NCI-H2227 (cell line): ENCODE results near the gene RAD23A.
"Not testable (repeated sequence)": the region's sequence is repeated elsewhere in the genome, so short reads cannot be mapped to it uniquely, and the experiment has no call there.

Experiments
- DNase-seq: peaks from one replicate; lab custom pipeline; 2025; ENCODE audit not compliant: unreplicated experiment; lab: John Stamatoyannopoulos, UW

RAD23A gene

GRCh38 chr19:12945479-12946091, at the start of gene RAD23A:
Gene RAD23A (plus strand): TSS chr19:12945862. CDS start chr19:12945949, 87 bp downstream.
- peak; percentile 98 for DNase-seq

GRCh38 chr19:12896460-12896859, 49.2 kb upstream of the RAD23A start:
- no peak for DNase-seq

DNA sequence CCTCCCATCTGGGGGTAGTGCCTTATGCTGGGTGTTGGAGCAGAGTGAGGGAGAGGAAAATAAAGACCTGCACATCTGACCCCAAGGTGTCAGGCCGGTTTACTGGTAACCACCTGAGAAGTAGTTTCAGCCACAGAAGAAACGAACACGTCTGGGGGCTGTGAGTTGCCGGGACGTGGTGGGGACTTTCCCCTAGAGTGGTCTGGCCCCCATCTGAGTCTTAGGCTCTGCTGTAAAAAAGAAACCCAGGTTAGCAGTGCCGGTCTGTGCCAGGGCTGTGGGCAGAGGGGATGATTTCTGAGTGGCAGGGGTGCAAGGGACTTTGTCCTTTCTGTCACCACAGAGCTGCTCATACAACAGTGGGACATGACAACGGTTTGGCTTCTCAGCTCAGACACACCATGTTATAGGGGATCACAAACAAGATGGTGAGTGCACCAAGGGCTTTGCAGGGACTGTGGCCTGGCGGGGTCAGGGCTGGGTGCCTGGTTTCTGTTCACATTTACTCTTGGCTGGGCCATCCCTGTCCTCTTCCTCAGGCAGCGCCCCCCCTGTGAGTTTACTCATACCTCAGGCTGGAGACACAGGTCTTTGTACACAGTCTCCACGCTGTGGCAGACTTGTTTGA, 45.7 kb upstream of the RAD23A start:
- DNase-seq: no peak

DNA sequence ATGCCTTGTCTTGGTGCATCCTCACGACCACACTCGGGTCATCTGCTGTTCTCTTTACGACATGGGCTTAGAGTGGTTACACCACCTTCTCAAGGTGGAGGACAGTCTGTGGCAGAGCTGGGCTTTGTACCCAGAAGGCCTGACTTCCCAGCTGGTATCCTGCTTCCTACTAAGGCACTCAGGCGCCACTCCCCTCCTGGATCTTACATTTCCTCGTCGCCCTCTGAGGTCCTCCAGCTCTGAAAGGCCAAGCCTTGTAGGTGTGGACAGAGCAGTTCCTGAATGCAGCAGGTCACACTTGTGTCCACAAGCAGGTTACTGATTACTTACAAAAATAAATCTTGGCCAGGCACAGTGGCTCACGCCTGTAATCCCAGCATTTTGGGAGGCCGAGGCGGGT, 38.5 kb upstream of the RAD23A start:
- DNase-seq: no peak

- DNase-seq: peak; percentile 39
Measured at GRCh38 chr19:12912571-12912970, 33.1 kb upstream of the RAD23A start.

DNA sequence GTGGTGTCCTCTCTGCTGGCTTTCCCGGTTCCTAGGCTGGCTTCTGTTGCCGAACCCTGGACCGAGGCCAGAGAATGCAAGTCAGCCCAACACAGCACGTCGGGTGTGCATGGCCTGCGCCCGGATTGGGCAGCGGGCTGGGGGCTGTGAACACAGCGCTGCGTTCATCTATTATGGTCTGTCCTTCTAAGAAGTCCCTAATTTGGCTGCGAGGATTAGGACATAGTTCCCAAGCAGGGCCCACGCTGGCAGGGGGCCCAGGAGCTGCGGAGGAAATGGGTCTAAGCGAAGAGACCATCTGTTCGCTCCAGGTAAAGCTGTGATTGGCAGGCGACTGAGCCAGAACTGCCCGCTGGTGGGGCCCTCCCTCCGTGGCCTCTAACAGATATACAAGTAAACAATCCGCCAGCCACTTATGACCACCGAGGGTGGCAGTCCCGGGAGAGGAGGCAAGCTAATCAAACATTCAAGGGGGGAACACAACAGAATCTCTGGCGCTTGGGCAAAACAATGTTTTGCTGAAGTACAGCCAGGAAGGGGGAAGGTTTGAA, 32.6 kb upstream of the RAD23A start:
- peak; percentile 83 for DNase-seq

DNA sequence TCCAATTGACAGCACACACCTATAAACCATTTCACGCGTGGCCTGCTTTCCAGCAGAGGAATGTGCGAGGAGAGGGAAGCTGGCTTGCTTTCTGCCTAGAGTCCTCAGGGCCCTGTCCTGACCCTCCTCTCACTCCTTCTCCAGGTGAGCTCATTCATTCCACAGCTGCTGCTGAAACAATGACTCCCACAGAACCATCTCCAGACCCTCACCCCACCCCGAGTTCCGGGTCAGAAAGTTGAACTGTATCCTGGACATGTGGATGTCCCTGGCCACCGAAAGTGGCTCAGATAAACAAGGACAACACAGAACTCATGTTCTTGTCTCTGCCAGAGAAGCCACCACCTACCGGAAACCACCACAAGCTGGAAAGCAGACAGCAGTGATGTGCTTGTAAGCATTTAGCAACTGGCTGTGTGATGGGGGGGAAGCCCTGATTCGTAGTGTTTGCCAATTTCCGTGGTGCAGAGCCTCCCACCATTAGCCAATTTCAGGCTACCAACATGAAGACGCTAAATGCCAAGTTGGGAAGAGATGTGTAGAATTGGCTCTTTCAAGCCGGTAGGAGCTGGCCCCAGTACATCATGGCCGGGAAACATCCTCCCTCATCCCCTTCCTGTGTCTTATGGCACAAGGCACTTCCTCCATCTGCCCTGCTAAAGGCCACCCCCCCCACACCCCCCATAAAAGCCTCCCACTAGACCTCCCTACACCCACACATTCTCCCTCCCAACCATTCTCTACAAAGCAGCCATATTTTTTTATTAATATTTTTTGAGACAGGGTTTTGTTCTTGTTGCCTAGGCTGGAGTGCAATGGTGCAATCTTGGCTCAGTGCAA, 31.6 kb upstream of the RAD23A start:
- DNase-seq: no peak

DNA sequence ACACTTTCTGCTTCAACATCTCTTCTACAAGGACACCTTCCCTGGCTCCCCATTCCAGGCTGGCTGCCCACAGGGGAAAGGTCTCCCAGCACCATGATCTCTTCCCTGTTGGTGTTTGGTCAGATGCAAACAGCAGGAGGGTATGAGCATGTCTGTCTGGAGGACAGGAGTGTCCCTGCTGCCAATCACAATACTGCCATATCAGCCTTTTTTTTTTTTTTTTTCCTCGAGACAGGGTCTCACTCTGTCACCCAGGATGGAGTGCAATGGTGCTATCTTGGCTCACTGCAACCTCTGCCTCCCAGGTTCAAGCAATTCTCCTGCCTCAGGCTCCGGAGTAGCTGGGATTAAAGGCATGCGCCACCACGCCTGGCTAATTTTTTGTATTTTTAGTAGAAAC, 29.8 kb upstream of the RAD23A start:
- DNase-seq: not testable (repeated sequence)

- no peak for DNase-seq
Measured at GRCh38 chr19:12918253-12918652, 27.4 kb upstream of the RAD23A start.

- no peak for DNase-seq
Measured at GRCh38 chr19:12921047-12921446, 24.6 kb upstream of the RAD23A start.

DNA sequence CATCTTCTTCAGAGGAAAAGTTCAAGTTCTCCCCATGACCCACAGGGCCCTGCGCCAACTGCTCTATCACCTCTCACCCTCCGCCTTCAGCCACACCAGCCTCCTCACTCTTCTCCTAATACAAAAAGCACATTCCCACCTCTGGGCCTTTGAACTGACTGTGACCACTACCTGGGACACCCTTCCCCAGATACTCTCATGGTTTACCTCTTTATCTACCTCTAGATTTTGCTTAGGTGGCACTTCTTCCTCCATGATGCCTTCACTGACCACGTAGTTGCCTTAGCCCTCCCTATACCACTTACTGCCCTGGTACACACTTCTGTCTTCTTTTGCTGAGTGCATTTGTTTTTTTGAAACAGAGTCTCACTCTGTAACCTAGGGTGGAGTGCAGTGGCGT, 22.7 kb upstream of the RAD23A start:
- DNase-seq: no peak

DNA sequence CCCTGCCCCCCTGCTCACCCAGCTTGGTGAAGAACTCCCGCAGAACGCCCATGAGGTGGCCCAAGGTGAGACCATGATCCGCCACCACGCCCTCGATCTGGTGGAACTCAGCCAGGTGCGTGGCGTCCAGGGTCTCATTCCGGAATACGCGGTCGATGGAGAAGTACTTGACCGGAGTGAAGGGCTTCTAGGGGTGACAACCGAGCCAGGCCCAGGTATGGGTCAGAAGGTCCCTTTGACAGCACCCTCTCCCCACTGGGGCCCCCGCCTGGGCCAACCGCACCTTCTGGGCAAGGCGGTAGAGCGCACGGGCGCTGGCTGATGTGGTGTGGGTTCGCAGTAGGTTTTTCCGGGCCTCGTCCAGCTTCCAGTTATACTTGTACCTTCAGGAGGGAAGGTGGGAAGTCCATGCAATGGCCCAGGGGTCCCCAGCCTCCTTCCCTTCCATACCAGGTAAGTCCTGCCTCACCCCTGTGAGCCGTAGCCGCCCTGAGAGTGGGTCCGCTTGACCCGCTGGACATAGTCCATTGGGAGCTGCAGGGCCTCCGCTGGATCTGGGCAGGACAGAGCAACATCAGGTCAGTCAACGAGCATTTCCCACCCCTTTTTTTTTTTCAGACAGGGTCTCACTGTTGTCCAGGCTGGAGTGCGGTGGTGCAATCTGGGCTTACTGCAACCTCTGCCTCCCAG, 20.9 kb upstream of the RAD23A start:
- DNase-seq: no peak

DNA sequence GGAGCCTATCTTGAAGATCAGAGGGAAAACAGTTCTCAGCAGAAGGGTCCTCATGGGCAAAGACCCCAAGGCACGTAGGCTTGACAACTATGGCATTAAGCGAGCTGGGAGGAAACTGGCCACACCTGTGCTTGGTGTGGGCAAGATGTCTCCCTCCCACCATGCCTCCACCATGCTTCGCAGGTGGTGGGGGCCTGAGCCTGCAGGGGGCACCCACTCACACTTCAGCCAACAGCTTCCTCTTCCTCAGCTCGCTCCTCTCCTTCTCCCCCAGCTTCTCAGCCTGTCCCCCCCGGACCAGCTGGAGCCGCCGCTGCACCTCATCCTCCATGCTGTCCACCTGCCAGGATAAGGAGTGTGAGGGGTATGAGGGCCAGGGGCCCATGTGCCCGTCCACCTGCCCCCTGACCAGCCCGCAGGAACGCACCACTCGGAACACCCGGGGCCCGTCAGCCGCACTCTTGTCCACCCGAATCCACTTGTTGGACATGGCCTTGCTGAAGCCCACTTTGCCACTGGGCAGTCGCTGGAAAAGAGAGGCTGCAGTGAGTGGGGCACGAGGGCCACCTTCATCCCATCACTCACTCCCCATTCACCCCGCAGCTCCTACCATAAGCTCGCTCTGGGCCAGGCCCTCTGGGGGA, 15.5 kb upstream of the RAD23A start:
- no peak for DNase-seq

GRCh38 chr19:12932392-12933286, 13.0 kb upstream of the RAD23A start:
- no peak for DNase-seq

- peak; percentile 91 for DNase-seq
Measured at GRCh38 chr19:12933287-12934072, 12.2 kb upstream of the RAD23A start, which contains the start of gene FARSA. Gene FARSA (minus strand): TSS chr19:12933711. CDS start chr19:12933696, 15 bp downstream.

- no peak for DNase-seq
Measured at GRCh38 chr19:12935071-12935470, 10.6 kb upstream of the RAD23A start.

DNA sequence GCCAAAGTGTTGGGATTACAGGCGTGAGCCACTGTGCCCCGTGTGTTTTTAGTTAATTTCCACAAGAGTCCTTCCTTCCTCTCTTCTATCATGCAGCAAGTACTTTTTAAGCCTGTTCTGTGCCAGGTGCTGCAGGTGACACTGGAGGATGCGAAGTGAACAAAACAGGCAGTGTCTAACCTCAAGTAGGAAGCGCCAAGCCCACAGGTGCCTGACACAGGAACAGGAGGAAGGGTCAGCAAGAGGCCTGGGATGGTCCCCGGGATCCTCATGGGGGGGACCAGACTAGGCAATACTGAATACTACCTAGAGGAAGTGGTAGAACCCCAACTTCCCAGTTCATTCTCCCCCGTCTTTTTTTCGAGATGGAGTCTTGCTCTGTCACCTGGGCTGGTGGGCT, 9.1 kb upstream of the RAD23A start:
- DNase-seq: no peak

GRCh38 chr19:12937093-12937926, 8.4 kb upstream of the RAD23A start:
- DNase-seq: peak; percentile 85
